GF-D8 (cell line): ENCODE results near the gene DNAJC9.
A peak's percentile ranks its signal among the peaks of the same experiment; 100 is the strongest.
"Not testable (repeated sequence)": the region's sequence is repeated elsewhere in the genome, so short reads cannot be mapped to it uniquely, and the experiment has no call there.

Experiments used
- DNase-seq: peaks from one replicate; lab custom pipeline; 2025; lab: John Stamatoyannopoulos, UW

The DNAJC9 gene, protein sequence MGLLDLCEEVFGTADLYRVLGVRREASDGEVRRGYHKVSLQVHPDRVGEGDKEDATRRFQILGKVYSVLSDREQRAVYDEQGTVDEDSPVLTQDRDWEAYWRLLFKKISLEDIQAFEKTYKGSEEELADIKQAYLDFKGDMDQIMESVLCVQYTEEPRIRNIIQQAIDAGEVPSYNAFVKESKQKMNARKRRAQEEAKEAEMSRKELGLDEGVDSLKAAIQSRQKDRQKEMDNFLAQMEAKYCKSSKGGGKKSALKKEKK

DNA sequence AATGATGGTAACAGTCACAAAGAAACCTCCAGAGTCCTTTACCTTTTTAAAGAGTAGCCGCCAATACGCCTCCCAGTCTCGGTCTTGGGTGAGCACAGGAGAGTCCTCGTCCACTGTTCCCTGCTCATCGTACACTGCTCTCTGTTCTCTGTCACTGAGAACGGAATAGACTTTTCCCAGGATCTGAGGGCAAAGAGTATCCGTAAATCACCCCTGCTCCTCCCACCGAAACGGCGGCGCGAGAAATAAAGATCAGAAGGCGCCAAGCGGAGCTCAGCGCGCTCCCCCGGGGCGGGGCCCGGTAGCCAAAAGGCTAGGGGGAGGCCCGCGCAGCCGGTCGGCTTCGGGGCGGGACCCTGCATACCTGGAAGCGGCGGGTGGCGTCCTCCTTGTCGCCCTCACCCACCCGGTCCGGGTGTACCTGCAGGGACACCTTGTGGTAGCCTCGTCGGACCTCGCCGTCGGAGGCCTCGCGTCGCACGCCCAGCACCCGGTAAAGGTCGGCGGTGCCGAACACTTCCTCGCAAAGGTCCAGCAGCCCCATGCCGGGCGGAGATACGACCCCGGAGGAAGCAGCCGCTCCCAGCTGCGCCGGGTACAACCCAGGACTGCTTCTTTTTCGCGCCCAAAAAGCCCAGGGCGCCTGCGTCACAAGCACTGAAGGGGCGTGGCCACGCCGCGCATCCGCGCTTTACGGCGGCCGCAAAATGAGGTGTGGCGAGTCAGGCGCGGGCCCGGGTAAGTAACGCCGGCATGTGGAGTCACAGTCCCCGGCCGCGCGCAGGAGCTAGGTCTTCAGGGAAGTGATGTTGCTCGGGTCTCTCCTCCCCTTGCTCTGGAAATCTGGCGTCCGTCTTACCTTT is at the start of gene DNAJC9:
TSS of gene DNAJC9 (minus strand) at position 610 of the 863 bp plus-strand sequence. CDS start at position 544, 66 bp downstream.
- DNase-seq: peak; percentile 90

DNA sequence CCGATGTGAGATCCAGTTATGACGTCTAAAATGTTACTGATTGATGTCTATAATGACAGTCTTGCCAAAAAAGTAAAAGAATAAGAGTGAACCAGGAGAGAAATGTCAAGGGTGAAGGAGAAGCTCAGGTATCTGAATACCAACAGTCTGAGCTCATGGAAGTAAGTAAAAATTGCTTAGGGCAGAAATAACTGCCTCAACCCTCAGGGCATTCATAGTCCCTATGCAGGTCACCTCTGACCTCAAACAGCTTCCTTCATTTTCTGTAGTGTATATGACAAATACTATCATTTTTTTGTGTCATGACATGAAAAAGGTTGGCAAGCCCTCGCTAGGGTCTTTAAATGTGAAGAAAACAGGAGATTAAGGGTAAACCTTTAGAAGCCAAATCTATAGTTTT is 46.4 kb upstream of the DNAJC9 start:
- no peak for DNase-seq

- no peak for DNase-seq
These were observed 42.9 kb upstream of the DNAJC9 start for GRCh38 chr10:73289958-73290357.

DNA sequence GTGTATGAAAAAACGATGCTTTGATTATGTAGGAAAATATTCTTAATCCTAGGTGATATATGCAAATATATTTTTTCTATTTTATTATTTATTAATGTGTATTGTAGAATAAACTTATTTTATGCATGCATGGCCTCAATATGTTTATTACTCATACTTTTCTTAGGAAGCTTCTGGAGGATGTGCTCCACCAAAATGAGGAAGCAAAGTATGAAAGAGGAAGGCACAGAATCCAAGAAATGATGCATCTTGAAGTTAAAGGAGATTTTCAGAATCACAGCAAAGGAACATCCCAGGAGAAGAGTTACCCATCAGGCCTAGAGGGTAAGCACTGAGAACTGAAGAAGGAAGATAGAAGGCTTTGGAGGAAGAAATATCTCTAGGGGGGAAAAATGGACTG is 40.4 kb upstream of the DNAJC9 start:
- no peak for DNase-seq

DNA sequence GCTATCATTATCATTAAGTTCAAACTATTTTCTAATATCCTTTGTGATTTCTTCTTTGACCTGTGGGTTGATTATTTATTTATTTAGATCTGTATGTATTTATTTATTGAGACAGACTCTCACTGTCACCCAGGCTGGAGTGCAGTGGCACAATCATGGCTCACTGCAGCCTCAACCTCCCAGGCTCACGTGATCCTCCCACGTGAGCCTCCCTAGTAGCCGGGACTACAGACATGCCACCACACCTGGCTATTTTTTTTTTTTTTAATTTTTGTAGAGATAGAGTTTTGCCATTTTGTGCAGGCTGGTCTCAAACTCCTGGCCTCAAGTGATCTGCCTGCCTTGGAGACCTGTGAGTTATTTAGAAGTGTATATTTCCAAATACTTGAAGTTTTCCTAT is 34.0 kb upstream of the DNAJC9 start:
- DNase-seq: no peak

- DNase-seq: no peak
These were observed 17.4 kb upstream of the DNAJC9 start for GRCh38 chr10:73264423-73264822.

DNA sequence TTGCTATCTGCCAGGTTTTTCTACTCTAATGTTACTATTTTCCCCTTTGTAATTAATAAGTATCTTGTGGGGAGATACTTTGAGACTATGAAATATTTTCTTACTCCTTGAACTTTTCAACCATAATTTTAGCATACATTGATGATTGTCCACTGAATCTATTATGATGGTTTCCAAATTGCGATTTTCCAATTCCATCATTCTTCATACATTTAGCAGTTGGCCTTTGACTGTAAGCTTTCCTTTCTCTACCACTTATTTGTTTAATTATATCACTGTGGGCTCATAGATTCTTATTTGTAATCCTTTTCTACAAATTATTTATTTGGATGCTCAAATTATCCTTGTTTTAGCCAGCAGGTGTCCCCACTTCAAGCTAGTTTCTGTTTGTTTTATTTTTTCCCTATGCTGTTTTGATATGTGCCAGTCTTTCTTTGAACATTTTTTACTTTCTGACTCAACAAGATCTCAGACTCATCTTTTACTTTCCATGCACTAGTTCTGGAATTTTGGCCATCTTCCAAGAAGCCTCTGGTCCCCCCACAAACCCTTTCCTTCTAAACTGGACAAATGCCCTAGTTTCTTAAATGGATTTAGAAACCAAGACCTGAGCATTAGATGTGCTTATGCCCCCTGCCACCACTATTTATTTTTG is 16.8 kb upstream of the DNAJC9 start:
- DNase-seq: no peak

- DNase-seq: no peak
These were observed 16.0 kb upstream of the DNAJC9 start for GRCh38 chr10:73262880-73263555.

DNA sequence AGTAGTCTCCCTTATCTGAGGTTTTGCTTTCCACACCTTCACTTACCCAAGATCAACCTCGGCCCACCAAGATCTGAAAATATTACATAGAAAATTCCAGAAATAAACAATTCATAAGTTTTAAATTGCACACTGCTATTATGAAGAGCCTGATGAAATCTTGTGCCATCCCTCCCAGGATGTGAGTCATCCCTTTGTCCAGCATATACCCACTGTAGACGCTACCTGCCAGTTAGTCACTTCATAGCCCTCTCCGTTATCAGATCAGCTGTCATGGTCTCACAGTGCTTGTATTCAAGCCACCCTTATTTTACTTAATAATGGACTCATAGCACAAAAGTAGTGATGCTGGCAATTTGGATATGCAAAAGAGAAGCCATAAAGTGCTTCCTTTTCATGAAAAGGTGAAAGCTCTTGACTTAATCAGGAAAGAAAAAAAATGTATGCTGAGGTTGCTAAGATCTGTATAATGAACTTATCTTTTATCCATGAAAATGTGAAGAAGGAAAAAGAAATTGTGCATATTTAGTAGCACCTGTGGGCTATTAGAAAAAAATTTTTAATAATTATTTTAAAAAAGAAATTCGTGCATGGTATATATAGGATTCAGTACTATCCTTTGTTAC is 15.2 kb upstream of the DNAJC9 start:
- peak; percentile 25 for DNase-seq

DNA sequence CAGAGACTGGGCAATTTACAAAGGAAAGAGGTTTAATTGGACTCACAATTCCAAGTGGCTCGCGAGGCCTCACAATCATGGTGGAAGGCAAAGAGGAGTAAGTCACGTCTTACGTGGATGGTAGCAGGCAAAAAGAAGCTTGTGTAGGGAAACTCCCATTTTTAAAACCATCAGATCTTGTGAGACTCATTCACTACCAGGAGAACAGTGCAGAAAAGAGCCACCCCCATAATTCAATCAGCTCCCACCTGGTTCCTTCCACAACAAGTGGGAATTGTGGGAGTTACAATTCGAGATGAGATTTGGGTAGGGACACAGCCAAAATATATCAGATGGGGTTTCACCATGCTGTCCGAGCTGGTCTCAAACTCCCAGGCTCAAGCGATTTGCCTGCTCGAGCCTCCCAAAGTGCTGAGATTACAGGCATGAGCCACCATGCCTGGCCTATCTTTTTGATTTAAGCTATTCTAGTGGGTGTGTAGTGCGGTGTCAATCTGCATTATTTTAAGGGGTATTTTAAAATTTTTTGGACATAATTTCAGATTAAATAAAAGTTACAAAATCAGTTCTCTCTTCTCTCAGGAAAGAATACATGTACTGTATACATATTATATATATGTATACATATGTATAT is 14.4 kb upstream of the DNAJC9 start:
- no peak for DNase-seq

DNA sequence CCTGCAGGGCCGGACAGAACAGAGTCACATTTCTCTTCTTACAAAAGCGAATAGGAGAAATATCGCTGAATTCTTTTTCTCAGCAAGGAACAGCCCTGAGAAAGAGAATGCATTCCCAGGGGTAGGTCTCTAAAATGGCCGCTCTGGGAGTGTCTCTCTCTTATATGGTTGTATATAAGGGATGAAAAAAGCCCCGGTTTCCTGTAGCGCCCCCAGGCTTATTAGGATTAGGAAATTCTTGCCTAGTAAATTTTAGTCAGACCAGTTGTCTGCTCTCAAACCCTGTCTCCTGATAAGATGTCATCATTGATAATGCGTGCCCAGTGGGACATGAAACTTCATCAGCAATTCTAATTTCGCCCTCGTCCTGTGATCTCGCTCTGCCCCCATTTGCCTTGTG is 11.6 kb upstream of the DNAJC9 start:
- not testable (repeated sequence) for DNase-seq

- DNase-seq: no peak
These were observed 6.1 kb upstream of the DNAJC9 start for GRCh38 chr10:73253225-73253555.

DNA sequence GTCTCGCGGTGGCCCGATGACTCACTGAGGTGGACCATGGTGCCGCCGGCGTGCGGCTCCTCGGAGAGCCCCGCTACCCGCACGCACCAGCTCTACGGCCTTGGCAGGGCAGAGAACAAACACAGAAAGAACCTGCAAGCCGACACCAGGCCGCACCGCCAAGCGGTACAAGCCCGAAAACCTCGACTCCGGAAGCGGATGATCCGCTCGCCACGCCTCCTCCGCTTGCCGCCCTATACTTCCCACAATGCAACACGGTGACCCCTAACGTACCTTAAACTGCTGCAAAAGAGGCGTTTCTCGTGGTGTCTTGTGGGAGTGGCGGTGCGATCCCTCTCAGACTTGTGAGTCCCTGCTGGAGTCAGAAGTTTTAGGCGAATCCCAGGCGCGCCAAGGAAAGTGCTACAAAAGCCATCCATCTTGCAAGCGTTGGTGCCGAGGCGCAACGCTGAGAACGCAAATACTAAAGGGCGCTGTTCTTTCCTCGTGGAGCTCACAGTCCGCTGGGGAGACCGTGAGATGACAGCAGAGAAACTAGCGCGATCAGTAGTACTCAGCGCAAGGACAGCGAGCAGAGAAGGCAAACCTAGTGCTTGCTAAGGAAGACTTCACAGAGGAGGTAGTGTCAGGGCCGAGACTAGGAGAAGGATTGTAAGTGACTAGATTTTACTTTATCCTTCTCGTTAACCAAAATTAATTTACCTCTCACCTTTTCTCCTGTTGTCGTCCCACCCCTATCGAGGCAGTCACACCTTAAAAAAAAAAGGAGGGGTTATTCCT is 5.6 kb upstream of the DNAJC9 start, which contains the start of gene MRPS16:
TSS of gene MRPS16 (minus strand) at position 200 of the 780 bp plus-strand sequence. CDS start at position 38, 162 bp downstream.
- peak; percentile 88 for DNase-seq

DNA sequence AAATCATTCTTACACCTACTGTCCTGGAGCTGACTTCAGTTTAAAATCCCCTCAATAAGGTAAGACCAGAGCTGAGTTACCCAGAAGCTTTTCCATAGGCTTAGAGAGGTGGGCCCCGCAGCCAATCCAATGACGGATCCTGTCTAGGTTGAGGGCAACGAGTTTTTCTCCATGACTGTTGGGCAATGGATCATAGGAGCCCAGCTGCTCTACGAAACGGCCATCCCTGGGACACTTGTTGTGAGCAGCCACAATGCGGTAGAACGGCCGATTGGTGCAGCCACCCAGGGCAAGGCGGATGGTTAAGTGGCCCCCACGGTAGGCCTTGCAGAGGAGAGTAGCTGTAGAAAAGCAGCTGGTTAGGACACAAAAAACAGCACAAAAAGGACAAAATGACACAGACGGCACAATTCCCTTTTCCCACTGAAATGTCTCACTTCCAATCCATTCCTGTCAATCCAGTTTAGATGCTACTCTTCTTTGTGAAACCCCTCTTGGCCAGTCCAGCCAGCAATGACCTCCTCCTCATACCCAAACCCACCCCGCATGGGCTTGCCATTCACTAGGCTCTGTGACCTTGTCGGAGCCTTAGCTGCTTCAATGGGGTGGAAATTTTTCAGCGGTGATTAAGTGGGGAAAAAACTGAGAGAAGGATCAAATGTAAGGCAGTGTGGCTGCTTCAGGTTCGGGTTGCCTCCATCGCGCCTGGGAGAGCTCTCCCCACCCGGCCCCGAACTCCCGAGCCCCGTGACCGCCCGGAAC is 4.8 kb upstream of the DNAJC9 start:
- DNase-seq: peak; percentile 15

DNA sequence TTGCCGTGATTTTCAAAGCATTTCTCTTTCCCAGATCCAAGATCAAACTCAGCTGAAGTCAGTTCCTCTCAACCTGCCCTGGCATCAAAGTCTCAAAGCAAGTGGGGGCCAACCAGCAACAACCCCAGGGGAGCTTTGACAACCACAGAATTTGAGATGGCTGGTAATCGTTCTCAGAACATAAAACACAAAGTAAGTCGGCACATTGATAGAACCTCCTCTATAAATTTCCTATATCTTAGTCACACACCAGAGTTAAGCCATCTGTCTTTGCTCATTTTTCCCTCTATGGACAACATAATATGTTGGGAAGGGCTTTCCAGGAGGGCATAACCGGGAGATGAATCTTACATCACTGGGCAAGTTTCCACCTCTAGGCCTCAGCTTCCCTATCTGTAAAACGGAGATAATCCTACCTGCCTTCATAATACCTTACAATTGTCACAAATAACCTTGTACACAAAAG is 1.2 kb upstream of the DNAJC9 start:
- DNase-seq: no peak

GRCh38 chr10:73247509-73248258 is 629 bp upstream of the DNAJC9 start:
- no peak for DNase-seq

GRCh38 chr10:73246322-73246645 is 771 bp downstream of the DNAJC9 start:
- no peak for DNase-seq

GRCh38 chr10:73244866-73245477 is 2.1 kb downstream of the DNAJC9 start:
- peak; percentile 53 for DNase-seq

GRCh38 chr10:73239908-73240307 is 7.1 kb downstream of the DNAJC9 start:
- no peak for DNase-seq
